ENCODE results near the gene PICALM.

DNA sequence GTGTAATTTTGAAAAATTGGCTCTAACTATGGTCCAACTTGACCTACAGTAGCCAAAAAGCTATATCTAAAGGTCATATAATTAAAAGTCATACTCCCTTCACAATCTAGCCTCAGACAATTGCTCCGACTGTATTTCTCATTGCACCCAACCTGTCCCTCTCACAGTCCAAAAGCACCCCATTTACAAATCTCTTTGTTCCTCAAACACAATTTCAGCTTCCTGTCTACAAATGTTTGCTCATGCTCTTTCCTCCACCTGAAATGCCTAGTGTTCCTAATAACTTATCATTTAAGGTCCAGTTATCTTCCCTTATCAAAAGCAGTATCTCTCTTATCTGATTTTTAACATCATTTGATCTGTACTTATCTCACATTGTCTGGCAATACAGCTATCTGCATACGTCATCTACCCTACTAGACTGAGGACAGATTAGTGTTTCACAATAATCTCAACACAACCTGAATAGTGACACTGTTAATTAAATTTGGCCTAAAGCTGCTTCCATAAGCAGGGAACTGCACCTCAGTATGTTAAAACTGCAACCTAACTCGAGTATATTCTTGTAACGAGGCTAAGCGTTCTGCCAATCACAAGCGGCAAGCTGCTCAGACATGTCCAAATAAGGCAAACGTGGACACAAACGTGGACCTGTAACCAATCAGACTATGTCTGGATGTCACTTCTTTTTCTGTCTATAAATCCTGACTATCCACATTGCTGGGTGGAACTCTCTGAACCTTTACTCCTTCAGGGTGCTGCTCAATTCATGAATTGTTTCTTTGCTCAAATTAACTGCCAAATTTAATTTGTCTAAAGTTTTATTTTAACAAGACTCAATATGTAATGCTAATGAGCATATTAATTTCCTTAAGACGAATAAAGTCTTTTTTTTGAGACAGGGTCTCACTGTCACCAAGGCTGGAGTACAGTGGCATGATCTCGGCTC, 15.9 kb downstream of the PICALM start:
- TF ChIP-seq, protein P1, sequence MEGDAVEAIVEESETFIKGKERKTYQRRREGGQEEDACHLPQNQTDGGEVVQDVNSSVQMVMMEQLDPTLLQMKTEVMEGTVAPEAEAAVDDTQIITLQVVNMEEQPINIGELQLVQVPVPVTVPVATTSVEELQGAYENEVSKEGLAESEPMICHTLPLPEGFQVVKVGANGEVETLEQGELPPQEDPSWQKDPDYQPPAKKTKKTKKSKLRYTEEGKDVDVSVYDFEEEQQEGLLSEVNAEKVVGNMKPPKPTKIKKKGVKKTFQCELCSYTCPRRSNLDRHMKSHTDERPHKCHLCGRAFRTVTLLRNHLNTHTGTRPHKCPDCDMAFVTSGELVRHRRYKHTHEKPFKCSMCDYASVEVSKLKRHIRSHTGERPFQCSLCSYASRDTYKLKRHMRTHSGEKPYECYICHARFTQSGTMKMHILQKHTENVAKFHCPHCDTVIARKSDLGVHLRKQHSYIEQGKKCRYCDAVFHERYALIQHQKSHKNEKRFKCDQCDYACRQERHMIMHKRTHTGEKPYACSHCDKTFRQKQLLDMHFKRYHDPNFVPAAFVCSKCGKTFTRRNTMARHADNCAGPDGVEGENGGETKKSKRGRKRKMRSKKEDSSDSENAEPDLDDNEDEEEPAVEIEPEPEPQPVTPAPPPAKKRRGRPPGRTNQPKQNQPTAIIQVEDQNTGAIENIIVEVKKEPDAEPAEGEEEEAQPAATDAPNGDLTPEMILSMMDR (IDR thresholded peaks at IDR 0.05) = no peak
- TF ChIP-seq POLR2A (IDR thresholded peaks at IDR 0.05) = no peak
- no peak for TF ChIP-seq EP300 (IDR thresholded peaks at IDR 0.05)

Data from tibial nerve (tissue), 4 donors.